GM10847 (cell line): ENCODE measurements around the gene KLF12.

ENCODE experiments used
- POLR2A ChIP-seq: IDR thresholded peaks from 2 replicates; pipeline ENCODE4 v1.6.1; 2011; ENCODE audit not compliant: insufficient read length; ENCODE audit errors: extremely low read depth

KLF12 gene

DNA sequence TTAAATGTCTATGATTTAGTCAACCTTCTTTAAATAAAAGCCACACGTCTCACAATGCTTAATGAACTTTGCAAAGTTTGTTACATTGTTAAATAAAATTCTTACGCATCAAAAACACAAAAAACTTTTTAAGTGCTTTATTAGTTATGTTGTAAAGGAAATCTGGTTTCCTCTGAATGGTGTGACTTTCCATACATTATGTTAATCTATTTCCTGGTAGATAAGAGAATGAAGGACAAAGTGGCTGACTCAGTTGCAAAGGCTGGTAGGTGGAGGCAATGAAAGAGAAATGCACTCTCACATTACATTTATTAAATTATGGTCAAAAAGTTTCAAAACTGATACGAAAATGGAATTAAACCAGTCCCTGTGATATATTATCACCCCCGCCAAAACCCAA is 15.9 kb downstream of the KLF12 start:
- TF ChIP-seq POLR2A = no peak

- TF ChIP-seq POLR2A = no peak
Observed at GRCh38 chr13:74117207-74117705, 16.9 kb downstream of the KLF12 start.

- no peak for TF ChIP-seq POLR2A
Observed at GRCh38 chr13:74115133-74115532, 19.1 kb downstream of the KLF12 start.

GRCh38 chr13:74114641-74115040 is 19.6 kb downstream of the KLF12 start:
- TF ChIP-seq POLR2A = no peak

GRCh38 chr13:74114202-74114601 is 20.0 kb downstream of the KLF12 start:
- TF ChIP-seq POLR2A = no peak

DNA sequence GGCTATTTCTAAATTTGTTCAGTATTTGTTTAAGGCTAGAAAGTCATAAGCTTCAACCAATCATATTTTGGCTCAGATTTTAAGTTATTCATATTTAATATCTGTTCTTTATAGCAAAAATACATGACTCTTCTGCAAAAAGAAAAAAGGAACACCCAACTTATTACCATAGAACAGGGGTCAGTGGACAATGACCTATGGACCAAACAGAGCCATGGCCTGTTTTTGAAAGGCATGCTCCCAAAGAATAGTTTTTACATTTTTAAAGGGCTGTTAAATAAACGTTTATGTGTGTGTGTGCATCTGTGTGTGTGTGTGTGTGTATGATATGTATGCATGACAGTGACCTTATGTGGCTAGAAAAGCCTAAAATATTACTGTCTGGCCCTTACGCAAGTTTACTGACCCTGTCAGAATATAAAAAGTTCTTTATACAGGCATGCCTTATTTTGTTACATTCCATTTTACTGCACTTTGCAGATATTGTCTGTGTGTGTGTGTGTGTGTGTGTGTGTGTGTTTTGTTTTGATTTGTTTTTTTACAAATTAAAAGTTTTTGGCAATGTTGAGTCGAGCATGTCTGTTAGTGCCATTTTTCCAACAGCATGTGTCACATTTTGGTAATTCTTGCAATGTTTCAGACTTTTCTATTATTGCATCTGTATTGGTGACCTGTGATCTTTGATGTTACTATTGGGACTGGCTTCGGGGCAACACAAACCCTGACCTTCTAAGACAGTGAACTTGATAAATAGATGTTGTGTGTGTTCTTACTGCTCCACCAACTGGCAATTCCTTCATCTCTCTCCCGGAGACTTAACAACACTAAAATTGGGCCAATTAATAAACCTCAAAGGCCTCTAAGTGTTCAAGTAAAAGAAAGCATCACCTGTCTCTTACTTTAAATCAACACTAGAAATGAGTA is 22.0 kb downstream of the KLF12 start:
- TF ChIP-seq POLR2A = no peak

DNA sequence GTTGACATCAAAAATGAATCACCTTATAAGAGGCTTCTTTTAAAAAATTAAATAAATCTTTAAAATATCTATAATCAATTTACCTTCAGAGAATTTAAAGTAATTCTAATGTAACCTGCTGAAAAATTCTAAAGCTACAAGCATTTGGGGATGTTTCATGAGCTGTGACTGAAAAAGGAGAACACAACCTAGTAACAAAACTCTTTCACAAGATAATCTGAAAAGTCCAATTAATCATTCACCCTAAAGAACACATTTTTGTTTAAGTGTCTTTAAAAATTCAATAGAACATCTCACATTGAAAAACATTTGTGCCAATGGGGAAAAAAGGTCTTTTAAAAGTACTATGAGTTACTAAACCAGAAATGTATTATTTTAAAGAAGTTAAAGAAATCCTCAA is 22.8 kb downstream of the KLF12 start:
- no peak for TF ChIP-seq POLR2A

DNA sequence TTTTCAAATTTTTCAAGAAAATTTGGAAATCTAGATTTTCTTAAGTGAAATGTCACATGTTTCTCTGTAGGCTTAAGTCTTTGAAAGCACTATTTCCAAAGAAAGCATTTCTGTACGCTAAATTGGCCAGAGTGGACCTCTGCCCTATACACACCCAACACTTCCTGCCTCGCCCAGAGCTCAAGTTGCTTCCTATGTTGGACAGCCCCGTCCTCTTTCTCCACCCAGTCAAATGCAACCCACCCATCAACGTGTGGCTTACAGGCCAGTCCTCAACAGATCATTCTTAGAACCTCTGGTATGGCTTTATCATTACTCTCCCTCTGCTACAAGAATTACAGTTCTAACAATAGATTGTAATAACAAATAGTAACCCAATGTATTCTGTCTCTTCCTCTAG is 24.2 kb downstream of the KLF12 start:
- no peak for TF ChIP-seq POLR2A

- no peak for TF ChIP-seq POLR2A
Observed at GRCh38 chr13:74107598-74107997, 26.6 kb downstream of the KLF12 start.

GRCh38 chr13:74105871-74106270 is 28.3 kb downstream of the KLF12 start:
- TF ChIP-seq POLR2A = no peak

- TF ChIP-seq POLR2A = no peak
Observed at GRCh38 chr13:74104661-74105275, 29.4 kb downstream of the KLF12 start.

DNA sequence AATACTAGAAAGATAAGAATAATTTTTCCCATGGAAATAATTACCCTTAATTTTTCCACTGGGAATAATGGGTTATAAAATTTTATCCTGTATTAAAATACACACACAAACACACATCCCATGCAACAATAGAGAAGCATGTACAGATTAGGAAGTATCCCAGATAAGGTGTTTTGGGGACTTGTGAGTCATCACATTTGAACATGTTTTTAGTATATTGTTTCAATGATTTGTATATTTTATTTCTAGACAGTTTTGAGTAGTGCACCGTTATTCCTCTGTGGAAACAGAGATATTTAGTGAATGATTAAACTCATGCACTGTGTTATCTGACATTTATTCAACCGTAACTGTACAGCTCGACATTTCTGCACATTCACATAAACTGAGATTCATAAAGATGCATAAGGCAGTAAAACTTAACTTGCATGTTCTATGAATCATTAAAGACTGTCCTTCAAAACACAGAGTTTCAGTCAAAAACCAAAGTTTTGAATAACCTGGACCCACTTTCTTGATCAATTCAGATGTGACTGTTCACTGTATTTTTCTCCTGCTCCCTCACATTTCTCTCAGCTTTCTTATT is 30.1 kb downstream of the KLF12 start:
- no peak for TF ChIP-seq POLR2A

DNA sequence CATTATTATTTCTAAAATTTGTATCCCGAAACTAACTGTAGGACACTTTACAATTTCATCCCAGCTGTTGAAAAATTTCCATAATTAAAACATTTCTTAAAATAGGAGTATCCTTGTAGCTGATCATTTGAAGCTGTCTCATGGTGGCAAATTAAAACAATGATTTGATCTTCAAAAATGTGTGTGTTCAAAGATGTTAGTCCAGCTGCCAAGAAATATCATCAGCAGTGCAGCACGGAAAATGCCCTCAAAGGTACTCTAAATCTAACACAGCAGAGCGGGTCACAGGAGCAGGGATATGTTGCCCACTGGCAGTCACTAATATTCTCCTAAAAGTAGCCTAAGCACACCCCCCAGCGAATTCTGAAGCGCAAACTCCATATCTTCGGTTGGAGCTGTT is 31.0 kb downstream of the KLF12 start:
- no peak for TF ChIP-seq POLR2A

- TF ChIP-seq POLR2A = no peak
Observed at GRCh38 chr13:74102691-74103090, 31.5 kb downstream of the KLF12 start.

- TF ChIP-seq POLR2A = no peak
Observed at GRCh38 chr13:74101436-74101835, 32.8 kb downstream of the KLF12 start.

DNA sequence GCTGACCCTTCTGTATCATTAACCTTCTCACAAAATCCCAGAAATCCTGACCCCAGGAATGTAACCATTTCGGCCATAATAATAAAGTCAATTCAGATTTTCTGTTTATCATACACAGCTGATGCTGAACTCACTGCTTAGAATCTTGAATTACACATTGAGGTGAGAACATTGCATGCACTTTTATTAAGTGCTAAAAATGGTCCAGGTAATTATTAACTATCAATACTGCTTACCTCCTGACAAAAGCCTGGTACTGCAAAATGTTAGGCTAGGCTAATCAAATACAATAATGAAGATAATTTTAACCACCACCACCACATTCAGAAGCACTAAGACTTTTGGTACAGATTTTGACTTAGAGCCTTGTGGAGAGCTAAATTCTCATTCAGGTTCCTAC is 36.1 kb downstream of the KLF12 start:
- TF ChIP-seq POLR2A = no peak

GRCh38 chr13:74097116-74097515 is 37.1 kb downstream of the KLF12 start:
- TF ChIP-seq POLR2A = no peak

GRCh38 chr13:74093691-74094090 is 40.5 kb downstream of the KLF12 start:
- TF ChIP-seq POLR2A = no peak
